Lower leg skin (tissue), 3 donors: ENCODE results near the gene SUPT5H.

ENCODE experiments used
- CTCF ChIP-seq, 3 donors: fragments of 450-650 bp; IDR thresholded peaks; one replicate each; pipeline ENCODE4 v1.5.1; 2016; ENCODE audit warnings: antibody characterized with exemption in 3 of 3, mild to moderate bottlenecking in 3 of 3, moderate library complexity in 2 of 3
- POLR2A ChIP-seq, 2 donors: fragments of 450-650 bp; IDR thresholded peaks; one replicate each; pipeline ENCODE4 v1.6.1; 2016 to 2017; ENCODE audit warnings: antibody characterized with exemption in 2 of 2, mild to moderate bottlenecking in 1 of 2, moderate library complexity in 1 of 2

- no peak for TF ChIP-seq CTCF (IDR thresholded peaks at IDR 0.05)
- no peak for TF ChIP-seq POLR2A (IDR thresholded peaks at IDR 0.05)
Measured at GRCh38 chr19:39427707-39428106, 17.7 kb upstream of the SUPT5H start.
